GM12865 (cell line): ENCODE measurements around the gene ACOT9.
"Not testable (repeated sequence)": the region's sequence is repeated elsewhere in the genome, so short reads cannot be mapped to it uniquely, and the experiment has no call there.

Experiments
- DNase-seq: peaks from one replicate; pipeline ENCODE4 v3.0.0; 2010; ENCODE audit warnings: low read depth
- H3K4me3 ChIP-seq: 2 replicates; pipeline ENCODE4 v1.5.1; 2011; ENCODE audit warnings: mild to moderate bottlenecking, low read depth, low read length, control low read depth
- CTCF ChIP-seq: IDR thresholded peaks from 2 replicates; pipeline ENCODE4 v1.5.1; 2011; ENCODE audit warnings: low read length, control low read depth, low read depth, inconsistent platforms; ENCODE audit not compliant: insufficient read depth; ENCODE audit errors: missing control alignments

The ACOT9 gene

GRCh38 chrX:23749576-23749975 lies 6.5 kb upstream of the ACOT9 start:
- DNase-seq, result no peak
- no peak for TF ChIP-seq CTCF
- no peak overlapping the region for H3K4me3 ChIP-seq

- TF ChIP-seq CTCF, result no peak
- DNase-seq, result no peak
- no peak overlapping the region for H3K4me3 ChIP-seq
Observed at GRCh38 chrX:23749129-23749528, 6.1 kb upstream of the ACOT9 start.

GRCh38 chrX:23745786-23746185 lies 2.7 kb upstream of the ACOT9 start:
- TF ChIP-seq CTCF, result no peak
- H3K4me3 ChIP-seq, result no peak overlapping the region
- peak; percentile 7 for DNase-seq

- DNase-seq, result not testable (repeated sequence)
Observed at GRCh38 chrX:23743623-23743971, 521 bp upstream of the ACOT9 start.

GRCh38 chrX:23742174-23742696 lies 841 bp downstream of the ACOT9 start:
- peak overlapping the region; percentile 83 for H3K4me3 ChIP-seq
- TF ChIP-seq CTCF, result no peak
- peak; percentile 35 for DNase-seq

More at GRCh38 chrX:23743623-23743971, 521 bp upstream of the ACOT9 start:
- H3K4me3 ChIP-seq, result peak overlapping the region; percentile 83

GRCh38 chrX:23737413-23737812 lies 5.7 kb downstream of the ACOT9 start:
- TF ChIP-seq CTCF, result no peak
- H3K4me3 ChIP-seq, result no peak overlapping the region
- peak; percentile 2 for DNase-seq

GRCh38 chrX:23736030-23736429 lies 7.0 kb downstream of the ACOT9 start:
- no peak for DNase-seq
- TF ChIP-seq CTCF, result no peak

More at GRCh38 chrX:23736030-23736429, 7.0 kb downstream of the ACOT9 start:
- no peak overlapping the region for H3K4me3 ChIP-seq
